Loucy (cell line): ENCODE results near the gene OR2A42.
"Not testable (repeated sequence)": the region's sequence is repeated elsewhere in the genome, so short reads cannot be mapped to it uniquely, and the experiment has no call there.

Experiments used
- H2AFZ ChIP-seq: fragments of 200-600 bp; sonication (generic); 2 replicates; pipeline ENCODE4 v1.6.0; 2016; ENCODE audit warnings: antibody characterized with exemption, mild to moderate bottlenecking, low read length, moderate library complexity
- H3F3A ChIP-seq: fragments of 200-600 bp; 2 replicates; pipeline ENCODE4 v1.6.0; 2016; ENCODE audit warnings: antibody characterized with exemption, low read depth, mild to moderate bottlenecking
- H3K27me3 ChIP-seq: fragments of 200-600 bp; sonication (generic); 2 replicates; pipeline ENCODE4 v1.6.1; 2014; ENCODE audit warnings: low read length, mild to moderate bottlenecking; ENCODE audit not compliant: insufficient read depth, poor library complexity, severe bottlenecking
- H3K36me3 ChIP-seq: fragments of 200-600 bp; sonication (generic); 2 replicates; pipeline ENCODE4 v1.6.1; 2016; ENCODE audit warnings: low read length; ENCODE audit not compliant: insufficient read depth
- H3K4me1 ChIP-seq: fragments of 200-600 bp; sonication (generic); 2 replicates; pipeline ENCODE4 v1.5.1; 2014; ENCODE audit warnings: low read length, mild to moderate bottlenecking; ENCODE audit not compliant: insufficient read depth, poor library complexity, severe bottlenecking
- H3K4me2 ChIP-seq: fragments of 200-600 bp; sonication (generic); 2 replicates; pipeline ENCODE4 v1.6.0; 2014; ENCODE audit warnings: antibody characterized with exemption, low read length, low read depth, mild to moderate bottlenecking; ENCODE audit not compliant: poor library complexity, severe bottlenecking
- H3K4me3 ChIP-seq: fragments of 200-600 bp; sonication (generic); 2 replicates; pipeline ENCODE4 v1.5.1; 2014; ENCODE audit warnings: low read length, mild to moderate bottlenecking, mixed read lengths; ENCODE audit not compliant: poor library complexity, severe bottlenecking
- H3K79me2 ChIP-seq: fragments of 200-600 bp; sonication (generic); 2 replicates; pipeline ENCODE4 v1.6.1; 2014; ENCODE audit warnings: low read length; ENCODE audit not compliant: insufficient read depth
- H3K9ac ChIP-seq: fragments of 200-600 bp; sonication (generic); 2 replicates; pipeline ENCODE4 v1.6.0; 2014; ENCODE audit warnings: mild to moderate bottlenecking, low read depth, low read length, moderate library complexity; ENCODE audit not compliant: poor library complexity, severe bottlenecking
- H3K9me2 ChIP-seq: fragments of 200-600 bp; sonication (generic); replicated peaks from 2 replicates; pipeline ENCODE4 v1.6.1; 2016; ENCODE audit warnings: low read depth, low read length, mixed read lengths
- H3K9me3 ChIP-seq: fragments of 200-600 bp; sonication (generic); 2 replicates; pipeline ENCODE4 v1.6.1; 2014; ENCODE audit warnings: mild to moderate bottlenecking, antibody characterized with exemption, low read length, low read depth; ENCODE audit not compliant: insufficient read depth
- H4K20me1 ChIP-seq: fragments of 200-600 bp; sonication (generic); 2 replicates; pipeline ENCODE4 v1.6.0; 2014; ENCODE audit warnings: antibody characterized with exemption, low read length, mild to moderate bottlenecking; ENCODE audit not compliant: insufficient read depth, poor library complexity, severe bottlenecking
- CTCF ChIP-seq: fragments of 200-600 bp; sonication (generic); conservative IDR thresholded peaks from 2 replicates; pipeline ENCODE4 v1.5.1; 2014; ENCODE audit warnings: mild to moderate bottlenecking, antibody characterized with exemption, low read length

OR2A42 gene

GRCh38 chr7:144188578-144189171, 50.7 kb downstream of the OR2A42 start:
- not testable (repeated sequence) for H3K9me2 ChIP-seq, H3K27me3 ChIP-seq

GRCh38 chr7:144187848-144188247, 51.6 kb downstream of the OR2A42 start:
- not testable (repeated sequence) for H3K27me3 ChIP-seq, H3K36me3 ChIP-seq, H4K20me1 ChIP-seq, H3F3A ChIP-seq, H3K4me3 ChIP-seq, H3K9me2 ChIP-seq, H3K9me3 ChIP-seq, H3K4me1 ChIP-seq, H3K4me2 ChIP-seq, H2AFZ ChIP-seq, H3K9ac ChIP-seq, H3K79me2 ChIP-seq

More at GRCh38 chr7:144188578-144189171, 50.7 kb downstream of the OR2A42 start:
- H3K9ac ChIP-seq, H3F3A ChIP-seq, H2AFZ ChIP-seq, H4K20me1 ChIP-seq, H3K4me3 ChIP-seq, H3K4me1 ChIP-seq, H3K36me3 ChIP-seq, H3K4me2 ChIP-seq, H3K9me3 ChIP-seq, H3K79me2 ChIP-seq: not testable (repeated sequence)

DNA sequence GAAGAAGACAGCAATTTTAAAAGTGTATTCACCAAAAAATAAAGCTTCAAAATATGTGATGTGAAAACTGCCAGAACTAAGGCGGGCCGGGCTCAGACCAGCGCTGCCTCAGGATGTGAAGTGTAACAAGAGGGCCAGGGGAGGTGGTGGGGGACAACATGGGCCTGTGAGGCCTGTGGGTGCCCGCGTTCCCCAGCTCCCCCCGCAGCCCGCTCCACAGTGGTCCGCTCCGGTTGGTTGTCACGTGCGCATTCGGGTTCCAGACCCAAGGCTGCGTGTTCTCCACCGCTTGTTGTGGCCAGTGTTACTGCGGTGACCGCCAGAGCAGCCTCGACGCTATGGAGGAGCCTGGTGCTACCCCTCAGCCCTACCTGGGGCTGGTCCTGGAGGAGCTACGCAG, 56.2 kb downstream of the OR2A42 start, which contains the start of gene CTAGE4:
Gene CTAGE4 (plus strand): TSS at position 301 of the 400 bp plus-strand sequence. CDS start 38 bp downstream, at position 339.
- not testable (repeated sequence) for H3K4me3 ChIP-seq, H3K36me3 ChIP-seq, H3K9me3 ChIP-seq, H4K20me1 ChIP-seq, H2AFZ ChIP-seq, H3K79me2 ChIP-seq, H3K9ac ChIP-seq, H3K27me3 ChIP-seq, H3K9me2 ChIP-seq, H3K4me1 ChIP-seq, H3F3A ChIP-seq, H3K4me2 ChIP-seq

GRCh38 chr7:144179165-144179479, 60.3 kb downstream of the OR2A42 start:
- H3K9me3 ChIP-seq, H3K4me3 ChIP-seq, H3K9ac ChIP-seq, H2AFZ ChIP-seq, H3K4me2 ChIP-seq, H3K36me3 ChIP-seq, H3K79me2 ChIP-seq, H3F3A ChIP-seq, H3K4me1 ChIP-seq, H3K9me2 ChIP-seq, H3K27me3 ChIP-seq, H4K20me1 ChIP-seq: not testable (repeated sequence)

GRCh38 chr7:144178380-144179164, 60.8 kb downstream of the OR2A42 start:
- not testable (repeated sequence) for H4K20me1 ChIP-seq, H3K79me2 ChIP-seq, H3F3A ChIP-seq, H3K9ac ChIP-seq, H3K4me3 ChIP-seq, H2AFZ ChIP-seq, H3K36me3 ChIP-seq, H3K4me1 ChIP-seq, H3K27me3 ChIP-seq, H3K9me3 ChIP-seq, H3K9me2 ChIP-seq, H3K4me2 ChIP-seq
- TF ChIP-seq CTCF = peak; percentile 46; the same call in 1 of the 2 replicates
